Measurements from ENCODE around the gene DCXR.

Gene DCXR

DNA sequence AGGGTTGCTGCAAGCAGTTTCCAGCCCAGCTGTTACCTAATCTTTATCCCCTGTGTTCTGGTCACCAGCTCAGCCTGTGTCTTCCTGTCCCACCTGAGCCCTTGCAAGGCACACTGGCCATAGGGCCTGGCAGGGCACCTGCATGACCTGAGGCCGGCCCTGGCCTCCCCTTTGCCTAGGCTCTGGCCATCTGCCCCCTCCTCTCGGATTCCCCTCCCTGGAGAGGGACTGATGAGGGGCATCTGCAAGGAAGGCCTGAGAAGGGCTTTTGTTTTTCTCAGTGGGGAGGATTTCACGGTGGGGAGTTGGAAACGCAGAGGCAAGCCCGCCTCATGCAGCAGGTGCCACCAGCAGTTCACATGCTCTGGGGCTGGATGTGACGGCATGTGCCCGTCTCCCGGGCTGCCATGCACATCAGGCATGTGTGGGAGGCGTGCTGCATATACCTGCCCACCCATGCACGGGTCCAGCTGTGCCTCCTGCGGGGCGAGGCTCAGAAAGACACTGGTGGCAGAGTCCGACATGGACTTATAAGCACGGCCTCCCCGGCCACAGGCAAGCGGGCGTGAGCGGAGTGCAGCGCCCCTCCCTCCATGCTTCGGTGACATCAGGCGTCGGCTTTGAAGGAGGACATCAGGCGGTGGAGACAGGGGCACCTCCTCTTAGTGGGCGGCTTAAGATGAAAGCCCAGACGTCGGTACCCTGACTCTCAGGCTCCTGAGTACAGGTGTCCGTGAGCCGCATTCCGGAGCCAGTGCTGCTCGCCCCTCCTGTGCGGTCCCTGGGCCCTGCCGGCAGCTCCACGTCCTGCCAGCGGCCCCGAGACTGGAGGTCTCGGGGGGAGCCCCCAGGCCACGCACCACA is 43.5 kb downstream of the DCXR start:
- H3K9me3 ChIP-seq (ENCODE audit: insufficient read depth, low read length), result no peaks in the 10 kb centered on the region
- H3K79me2 ChIP-seq (ENCODE audit: low read length), result no peaks in the 10 kb centered on the region
- H3K27ac ChIP-seq (ENCODE audit: low read length), result no peak overlapping the region
- no peak overlapping the region for H3K4me2 ChIP-seq (ENCODE audit: low read length)
- TF ChIP-seq CTCF (IDR thresholded peaks at IDR 0.05; ENCODE audit: low read depth, low read length), result no peak
- no peak for TF ChIP-seq EZH2phosphoT487 (IDR thresholded peaks at IDR 0.05; ENCODE audit: low read depth)
- H3K4me3 ChIP-seq (ENCODE audit: low read length), result no peak overlapping the region
- H3K27me3 ChIP-seq (ENCODE audit: low read depth, low read length), result no peaks in the 10 kb centered on the region
- no peaks in the 10 kb centered on the region for H4K20me1 ChIP-seq (ENCODE audit: insufficient read depth, low read length)
- H2AFZ ChIP-seq (ENCODE audit: low read depth, low read length), result no peak overlapping the region
- H3K9ac ChIP-seq (ENCODE audit: low read length), result no peak overlapping the region
- no peaks in the 10 kb centered on the region for H3K36me3 ChIP-seq (replicated peaks; ENCODE audit: low read depth, low read length)
- H3K4me1 ChIP-seq (ENCODE audit: low read length), result no peaks in the 10 kb centered on the region

DNA sequence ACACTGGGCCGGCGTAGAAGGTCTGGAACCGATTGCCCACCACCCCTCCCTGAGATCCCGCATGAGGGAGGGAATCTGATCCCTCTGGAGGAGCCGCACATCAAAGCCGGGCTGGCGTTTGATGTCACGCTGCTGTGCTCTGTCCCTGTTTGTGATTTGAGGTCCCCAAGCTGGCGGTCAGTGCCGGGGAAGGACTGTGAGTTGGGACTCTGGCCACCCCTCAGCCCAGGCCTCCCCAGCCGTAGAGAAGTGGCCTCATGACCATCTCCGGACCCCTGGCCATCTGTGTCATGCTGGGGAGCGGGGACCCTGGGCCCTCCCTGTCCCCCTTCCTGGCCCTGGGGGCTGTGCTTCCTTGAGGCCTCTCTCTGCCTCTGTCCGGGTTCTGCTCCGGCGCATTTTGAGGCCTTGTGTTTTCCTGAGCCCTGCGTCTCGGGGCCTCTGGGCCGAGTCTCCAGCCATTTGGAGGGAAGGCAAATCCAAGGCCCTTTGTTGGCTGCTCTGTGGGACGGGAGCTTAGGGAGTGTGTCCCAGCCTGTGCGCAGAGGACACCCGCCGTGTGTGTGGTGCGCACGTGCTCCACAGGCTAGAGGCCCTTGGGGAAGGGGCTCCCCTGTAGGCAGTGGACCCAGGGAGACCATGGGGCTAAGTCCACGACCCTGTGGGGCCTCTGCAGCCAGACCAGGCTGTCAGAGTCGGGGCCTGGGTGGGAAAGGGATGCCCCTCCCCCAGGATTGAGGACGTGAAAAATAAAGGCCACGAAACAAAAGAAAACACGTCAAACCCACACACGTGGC is 45.0 kb downstream of the DCXR start:
- no peaks in the 10 kb centered on the region for H3K4me1 ChIP-seq (ENCODE audit: low read length)
- no peak overlapping the region for H3K27ac ChIP-seq (ENCODE audit: low read length)
- H3K4me3 ChIP-seq (ENCODE audit: low read length), result no peak overlapping the region
- H3K36me3 ChIP-seq (replicated peaks; ENCODE audit: low read depth, low read length), result no peaks in the 10 kb centered on the region
- no peak overlapping the region for H3K4me2 ChIP-seq (ENCODE audit: low read length)
- H3K9me3 ChIP-seq (ENCODE audit: insufficient read depth, low read length), result no peaks in the 10 kb centered on the region
- H3K9ac ChIP-seq (ENCODE audit: low read length), result no peak overlapping the region
- TF ChIP-seq EZH2phosphoT487 (IDR thresholded peaks at IDR 0.05; ENCODE audit: low read depth) (no peak), CTCF (IDR thresholded peaks at IDR 0.05; ENCODE audit: low read depth, low read length) (no peak)
- no peaks in the 10 kb centered on the region for H3K27me3 ChIP-seq (ENCODE audit: low read depth, low read length)
- H3K79me2 ChIP-seq (ENCODE audit: low read length), result no peaks in the 10 kb centered on the region
- H4K20me1 ChIP-seq (ENCODE audit: insufficient read depth, low read length), result no peaks in the 10 kb centered on the region
- no peak overlapping the region for H2AFZ ChIP-seq (ENCODE audit: low read depth, low read length)

DNA sequence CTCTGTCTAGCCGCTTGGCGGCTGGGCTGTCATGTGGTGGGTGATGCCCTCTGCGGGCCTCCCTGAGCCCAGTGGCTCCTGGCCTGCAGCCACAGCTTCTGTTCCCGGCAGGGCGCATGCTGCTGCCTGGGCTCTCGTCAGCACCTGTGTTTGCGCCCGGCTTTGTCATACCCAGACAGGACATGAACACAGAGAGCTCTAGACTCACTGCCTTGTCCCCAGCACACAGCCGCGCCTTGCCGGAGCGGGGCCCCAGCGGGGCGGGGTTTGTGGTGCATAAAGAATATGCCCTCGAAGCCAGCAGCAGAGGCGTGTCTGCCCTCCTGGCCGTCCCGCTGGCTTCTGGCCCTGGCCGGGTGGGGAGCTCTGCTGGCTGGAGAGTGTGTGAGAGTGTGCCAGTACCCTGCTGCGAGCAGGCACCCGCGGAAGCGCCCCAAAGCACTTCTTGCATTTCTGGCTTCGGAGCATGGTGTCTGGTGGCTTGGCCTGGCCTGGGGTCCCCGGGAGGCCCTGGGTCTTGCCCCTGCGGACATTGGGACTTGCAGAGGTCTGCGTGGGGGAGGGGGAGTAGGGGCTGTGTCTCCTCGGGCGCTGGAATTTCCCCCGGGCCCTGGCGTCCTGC is 45.7 kb downstream of the DCXR start:
- TF ChIP-seq EZH2phosphoT487 (IDR thresholded peaks at IDR 0.05; ENCODE audit: low read depth) (no peak), CTCF (IDR thresholded peaks at IDR 0.05; ENCODE audit: low read depth, low read length) (no peak)
- Histone ChIP-seq H4K20me1 (ENCODE audit: insufficient read depth, low read length) (no peaks in the 10 kb centered on the region), H3K4me3 (ENCODE audit: low read length) (no peak overlapping the region), H3K9ac (ENCODE audit: low read length) (no peak overlapping the region), H2AFZ (ENCODE audit: low read depth, low read length) (no peak overlapping the region), H3K9me3 (ENCODE audit: insufficient read depth, low read length) (no peaks in the 10 kb centered on the region), H3K4me1 (ENCODE audit: low read length) (no peaks in the 10 kb centered on the region), H3K27ac (ENCODE audit: low read length) (no peak overlapping the region), H3K79me2 (ENCODE audit: low read length) (no peaks in the 10 kb centered on the region), H3K4me2 (ENCODE audit: low read length) (no peak overlapping the region), H3K36me3 (replicated peaks; ENCODE audit: low read depth, low read length) (no peaks in the 10 kb centered on the region), H3K27me3 (ENCODE audit: low read depth, low read length) (no peaks in the 10 kb centered on the region)

Measured in OCI-LY3 (cell line).